Gastrocnemius medialis (tissue), 4 donors: ENCODE data around the gene ARHGEF4.

Source experiments
- POLR2A ChIP-seq, 2 donors: fragments of 450-650 bp; IDR thresholded peaks; one replicate each; pipeline ENCODE4 v1.6.1; 2017; ENCODE audit warnings: antibody characterized with exemption in 2 of 2, mild to moderate bottlenecking in 2 of 2, moderate library complexity in 2 of 2
- TF ChIP-seq, protein P1 (sequence below), 5 experiments: fragments of 450-650 bp in 3 of 5; fragments of 200-600 bp in 2 of 5; sonication (generic) in 2 of 5; IDR thresholded peaks in 4 of 5; conservative IDR thresholded peaks in 1 of 5; 1 replicate in 4 of 5; 2 replicates in 1 of 5; pipeline ENCODE4 v1.5.1; 2016 to 2019; ENCODE audit warnings: antibody characterized with exemption in 5 of 5, mild to moderate bottlenecking in 3 of 5, moderate library complexity in 3 of 5

DNA sequence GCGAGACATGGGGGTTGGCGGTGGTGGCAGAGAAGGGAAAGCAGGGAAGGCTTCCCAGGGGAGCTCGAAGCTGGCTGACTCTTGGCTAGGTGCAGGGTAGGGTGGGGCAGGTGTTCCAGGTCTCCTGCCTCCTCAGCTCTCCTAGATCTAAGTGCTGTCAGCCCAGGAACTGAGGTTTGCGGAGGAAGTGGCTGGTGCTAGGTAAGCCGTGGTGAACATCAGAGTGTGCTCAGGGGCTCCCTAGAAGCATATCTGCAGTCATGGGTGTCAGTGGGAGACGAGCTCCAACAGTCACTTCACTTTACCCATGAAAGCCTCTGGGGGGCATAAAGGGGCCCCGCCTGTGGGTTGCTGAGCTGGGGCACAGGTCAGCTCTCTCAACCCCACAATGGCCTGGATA lies 34.1 kb downstream of the ARHGEF4 start:
- TF ChIP-seq, protein P1, sequence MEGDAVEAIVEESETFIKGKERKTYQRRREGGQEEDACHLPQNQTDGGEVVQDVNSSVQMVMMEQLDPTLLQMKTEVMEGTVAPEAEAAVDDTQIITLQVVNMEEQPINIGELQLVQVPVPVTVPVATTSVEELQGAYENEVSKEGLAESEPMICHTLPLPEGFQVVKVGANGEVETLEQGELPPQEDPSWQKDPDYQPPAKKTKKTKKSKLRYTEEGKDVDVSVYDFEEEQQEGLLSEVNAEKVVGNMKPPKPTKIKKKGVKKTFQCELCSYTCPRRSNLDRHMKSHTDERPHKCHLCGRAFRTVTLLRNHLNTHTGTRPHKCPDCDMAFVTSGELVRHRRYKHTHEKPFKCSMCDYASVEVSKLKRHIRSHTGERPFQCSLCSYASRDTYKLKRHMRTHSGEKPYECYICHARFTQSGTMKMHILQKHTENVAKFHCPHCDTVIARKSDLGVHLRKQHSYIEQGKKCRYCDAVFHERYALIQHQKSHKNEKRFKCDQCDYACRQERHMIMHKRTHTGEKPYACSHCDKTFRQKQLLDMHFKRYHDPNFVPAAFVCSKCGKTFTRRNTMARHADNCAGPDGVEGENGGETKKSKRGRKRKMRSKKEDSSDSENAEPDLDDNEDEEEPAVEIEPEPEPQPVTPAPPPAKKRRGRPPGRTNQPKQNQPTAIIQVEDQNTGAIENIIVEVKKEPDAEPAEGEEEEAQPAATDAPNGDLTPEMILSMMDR (IDR thresholded peaks at IDR 0.05 in 4 of 5, conservative IDR thresholded peaks at IDR 0.05 in 1 of 5) = no peak
- TF ChIP-seq POLR2A (IDR thresholded peaks at IDR 0.05) = no peak
